ENCODE data around the gene ANXA4. TPM values are rescaled to one million over a fixed set of nuclear protein-coding genes. Genes with fewer than 3 reads are reported as not detected.
"Not testable (repeated sequence)": the region's sequence is repeated elsewhere in the genome, so short reads cannot be mapped to it uniquely, and the experiment has no call there.

Gene ANXA4
- total RNA-seq, 1 donor from 2014 or later = 2,875 TPM

GRCh38 chr2:69779258-69780001, 37.5 kb downstream of the ANXA4 start:
- peak; percentile 66 for DNase-seq (ENCODE audit: low spot score)

- DNase-seq (ENCODE audit: low spot score) = no peak
These were observed 39.0 kb downstream of the ANXA4 start for GRCh38 chr2:69780921-69781320.

- peak; percentile 90 for DNase-seq (ENCODE audit: low spot score)
These were observed 39.7 kb downstream of the ANXA4 start for GRCh38 chr2:69781321-69782248.

- DNase-seq (ENCODE audit: low spot score) = no peak
These were observed 42.3 kb downstream of the ANXA4 start for GRCh38 chr2:69784228-69784627.

- no peak for DNase-seq (ENCODE audit: low spot score)
These were observed 43.4 kb downstream of the ANXA4 start for GRCh38 chr2:69785358-69785757.

GRCh38 chr2:69786052-69786560, 44.2 kb downstream of the ANXA4 start:
- no peak for DNase-seq (ENCODE audit: low spot score)

GRCh38 chr2:69789175-69789721, 47.3 kb downstream of the ANXA4 start:
- DNase-seq (ENCODE audit: low spot score) = no peak

- DNase-seq (ENCODE audit: low spot score) = no peak
These were observed 48.1 kb downstream of the ANXA4 start for GRCh38 chr2:69789772-69790600.

GRCh38 chr2:69790601-69790959, 48.6 kb downstream of the ANXA4 start:
- no peak for DNase-seq (ENCODE audit: low spot score)

- no peak for DNase-seq (ENCODE audit: low spot score)
These were observed 49.1 kb downstream of the ANXA4 start for GRCh38 chr2:69791045-69791444.

- no peak for DNase-seq (ENCODE audit: low spot score)
These were observed 54.2 kb downstream of the ANXA4 start for GRCh38 chr2:69796174-69796573.

- DNase-seq (ENCODE audit: low spot score) = no peak
These were observed 55.3 kb downstream of the ANXA4 start for GRCh38 chr2:69797235-69797634.

GRCh38 chr2:69797836-69798289, 55.9 kb downstream of the ANXA4 start:
- no peak for DNase-seq (ENCODE audit: low spot score)

- DNase-seq (ENCODE audit: low spot score) = peak; percentile 19
These were observed 56.5 kb downstream of the ANXA4 start for GRCh38 chr2:69798290-69798908.

- DNase-seq (ENCODE audit: low spot score) = peak; percentile 10
These were observed 57.1 kb downstream of the ANXA4 start for GRCh38 chr2:69798909-69799526.

- no peak for DNase-seq (ENCODE audit: low spot score)
These were observed 59.9 kb downstream of the ANXA4 start for GRCh38 chr2:69801745-69802290.

GRCh38 chr2:69802781-69803367, 60.9 kb downstream of the ANXA4 start:
- DNase-seq (ENCODE audit: low spot score) = not testable (repeated sequence)

- DNase-seq (ENCODE audit: low spot score) = no peak
These were observed 62.5 kb downstream of the ANXA4 start for GRCh38 chr2:69804416-69804815.

- DNase-seq (ENCODE audit: low spot score) = no peak
These were observed 64.0 kb downstream of the ANXA4 start for GRCh38 chr2:69805887-69806286.
